Endothelial cell (in vitro differentiated cells): ENCODE results near the gene EIF4G3. TPM values are rescaled to one million over a fixed set of nuclear protein-coding genes. Genes with fewer than 3 reads are reported as not detected.

Experiments used
- DNase-seq: peaks from one replicate; pipeline ENCODE4 v3.0.0; 2021; ENCODE audit warnings: low spot score
- H3K27ac Mint-ChIP-seq: one replicate; pipeline ENCODE4 v1.8.0; 2021; ENCODE audit warnings: mixed read lengths, inconsistent platforms; ENCODE audit not compliant: unreplicated experiment
- H3K27me3 Mint-ChIP-seq: one replicate; pipeline ENCODE4 v1.8.0; 2021; ENCODE audit warnings: mild to moderate bottlenecking, moderate library complexity, mixed read lengths, inconsistent platforms; ENCODE audit not compliant: unreplicated experiment
- H3K36me3 Mint-ChIP-seq: one replicate; pipeline ENCODE4 v1.8.0; 2021; ENCODE audit warnings: mild to moderate bottlenecking, low read depth, mixed read lengths, inconsistent platforms; ENCODE audit not compliant: unreplicated experiment
- H3K4me1 Mint-ChIP-seq: one replicate; pipeline ENCODE4 v1.8.0; 2021; ENCODE audit warnings: mild to moderate bottlenecking, mixed read lengths, inconsistent platforms; ENCODE audit not compliant: unreplicated experiment
- H3K4me3 Mint-ChIP-seq: one replicate; pipeline ENCODE4 v1.8.0; 2021; ENCODE audit warnings: mild to moderate bottlenecking, mixed read lengths, inconsistent platforms; ENCODE audit not compliant: unreplicated experiment
- H3K9me3 Mint-ChIP-seq: one replicate; pipeline ENCODE4 v1.8.0; 2021; ENCODE audit warnings: mixed read lengths, inconsistent platforms; ENCODE audit not compliant: unreplicated experiment
- total RNA-seq: library from RNA; stranded (reverse); fragmentation: NEBNext Ultra II Directional; extraction: Animal tissue kit (Norgen Biotek cat#: 25700); gene quantifications from one replicate; pipeline ENCODE4 v1.2.1, GENCODE V29; 2021; ENCODE audit not compliant: unreplicated experiment
- TF ChIP-seq, protein P1 (sequence below): fragments of 200-600 bp; sonication (generic); IDR thresholded peaks from one replicate; pipeline ENCODE4 v1.5.0; 2021; ENCODE audit warnings: antibody characterized with exemption; ENCODE audit not compliant: unreplicated experiment

Gene EIF4G3
- total RNA-seq, 1 donor from 2014 or later: 87.6 TPM

GRCh38 chr1:21126324-21126723 lies 50.4 kb downstream of the EIF4G3 start:
- Mint-ChIP-seq H3K27me3 (no peaks in the 10 kb centered on the region), H3K27ac (no peak overlapping the region), H3K9me3 (no peaks in the 10 kb centered on the region), H3K36me3 (peaks cover 10% of the 10 kb centered on the region), H3K4me3 (no peak overlapping the region), H3K4me1 (no peaks in the 10 kb centered on the region)
- DNase-seq: no peak
- TF ChIP-seq, protein P1, sequence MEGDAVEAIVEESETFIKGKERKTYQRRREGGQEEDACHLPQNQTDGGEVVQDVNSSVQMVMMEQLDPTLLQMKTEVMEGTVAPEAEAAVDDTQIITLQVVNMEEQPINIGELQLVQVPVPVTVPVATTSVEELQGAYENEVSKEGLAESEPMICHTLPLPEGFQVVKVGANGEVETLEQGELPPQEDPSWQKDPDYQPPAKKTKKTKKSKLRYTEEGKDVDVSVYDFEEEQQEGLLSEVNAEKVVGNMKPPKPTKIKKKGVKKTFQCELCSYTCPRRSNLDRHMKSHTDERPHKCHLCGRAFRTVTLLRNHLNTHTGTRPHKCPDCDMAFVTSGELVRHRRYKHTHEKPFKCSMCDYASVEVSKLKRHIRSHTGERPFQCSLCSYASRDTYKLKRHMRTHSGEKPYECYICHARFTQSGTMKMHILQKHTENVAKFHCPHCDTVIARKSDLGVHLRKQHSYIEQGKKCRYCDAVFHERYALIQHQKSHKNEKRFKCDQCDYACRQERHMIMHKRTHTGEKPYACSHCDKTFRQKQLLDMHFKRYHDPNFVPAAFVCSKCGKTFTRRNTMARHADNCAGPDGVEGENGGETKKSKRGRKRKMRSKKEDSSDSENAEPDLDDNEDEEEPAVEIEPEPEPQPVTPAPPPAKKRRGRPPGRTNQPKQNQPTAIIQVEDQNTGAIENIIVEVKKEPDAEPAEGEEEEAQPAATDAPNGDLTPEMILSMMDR: no peak

DNA sequence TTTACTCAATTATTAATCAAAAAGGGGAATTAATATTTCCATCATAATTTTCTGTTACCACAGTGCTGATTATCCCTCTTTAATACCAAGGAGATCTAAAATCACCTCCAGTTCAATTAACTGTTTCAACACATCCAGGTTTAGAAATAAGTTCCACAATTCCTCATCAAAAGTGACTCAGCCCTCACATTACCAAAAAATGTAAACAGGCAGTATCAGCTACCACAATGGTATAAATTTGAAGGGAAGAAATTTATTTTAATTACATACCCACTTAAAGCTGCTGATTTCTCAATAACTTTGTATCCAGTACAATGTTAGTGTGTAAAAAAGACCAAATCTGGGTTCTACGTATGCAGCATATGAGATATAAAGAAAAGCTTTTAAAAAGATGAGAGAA lies 51.9 kb downstream of the EIF4G3 start:
- no peaks in the 10 kb centered on the region for H3K4me1 Mint-ChIP-seq
- no peak for DNase-seq
- H3K9me3 Mint-ChIP-seq: no peaks in the 10 kb centered on the region
- no peaks in the 10 kb centered on the region for H3K27me3 Mint-ChIP-seq
- peaks cover 9% of the 10 kb centered on the region for H3K36me3 Mint-ChIP-seq
- no peak overlapping the region for H3K27ac Mint-ChIP-seq
- TF ChIP-seq, protein P1: no peak
- H3K4me3 Mint-ChIP-seq: no peak overlapping the region

- no peaks in the 10 kb centered on the region for H3K9me3 Mint-ChIP-seq
- peak overlapping the region; percentile 53 for H3K27ac Mint-ChIP-seq
- H3K27me3 Mint-ChIP-seq: no peaks in the 10 kb centered on the region
- no peak for DNase-seq
- H3K36me3 Mint-ChIP-seq: peaks cover 3% of the 10 kb centered on the region
- H3K4me3 Mint-ChIP-seq: no peak overlapping the region
- no peaks in the 10 kb centered on the region for H3K4me1 Mint-ChIP-seq
- TF ChIP-seq, protein P1: no peak
Observed at GRCh38 chr1:21123287-21123948, 53.3 kb downstream of the EIF4G3 start.

DNA sequence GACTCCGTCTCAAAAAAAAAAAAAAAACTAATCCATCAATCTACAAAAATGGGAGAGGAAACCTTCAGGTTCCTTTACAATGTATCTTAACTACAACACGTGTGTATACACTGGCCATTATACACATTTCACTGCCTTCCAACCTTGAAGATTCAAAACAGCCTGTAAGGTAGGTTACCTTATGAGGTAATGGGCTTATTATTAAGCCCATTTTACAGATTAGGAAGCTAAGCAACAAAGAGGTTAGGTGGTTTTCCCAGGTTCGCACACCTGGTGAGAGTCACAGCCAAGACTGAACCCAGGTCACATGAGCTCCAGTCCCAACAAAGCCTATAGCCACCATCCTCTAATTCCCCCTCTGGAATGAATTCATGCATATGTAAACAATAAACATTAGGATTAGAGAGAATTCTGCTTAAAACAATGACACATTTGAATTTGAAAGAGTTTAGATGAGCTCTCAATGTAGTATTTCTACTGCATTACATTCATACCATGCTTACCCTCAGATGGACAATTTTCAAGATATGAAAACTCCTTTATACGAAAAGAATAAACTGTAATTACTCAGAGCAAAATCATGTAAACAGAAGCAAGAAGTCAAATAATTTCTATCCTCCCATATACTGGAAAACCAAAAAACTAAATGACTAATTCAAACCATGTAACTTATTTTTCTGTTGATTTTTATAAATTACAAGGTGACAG lies 54.8 kb downstream of the EIF4G3 start:
- no peak overlapping the region for H3K27ac Mint-ChIP-seq
- no peak overlapping the region for H3K4me3 Mint-ChIP-seq

More for the DNA sequence above, 54.8 kb downstream of the EIF4G3 start:
- no peaks in the 10 kb centered on the region for H3K4me1 Mint-ChIP-seq
- no peaks in the 10 kb centered on the region for H3K9me3 Mint-ChIP-seq
- peaks cover 3% of the 10 kb centered on the region for H3K36me3 Mint-ChIP-seq
- no peak for DNase-seq
- TF ChIP-seq, protein P1: no peak
- no peaks in the 10 kb centered on the region for H3K27me3 Mint-ChIP-seq
